ENCODE data around the gene CRTC1. TPM values are rescaled to one million over a fixed set of nuclear protein-coding genes. Genes with fewer than 3 reads are reported as not detected.

The CRTC1 gene
- total RNA-seq, 2 experiments from 2014 or later, result 5.1 TPM

Other genes starting within 250 kb of the CRTC1 start
- gene ISYNA1, start 245.5 kb upstream of the CRTC1 start, total RNA-seq, result 10 to 100 TPM; 29.6 to 32.7 TPM
- gene ELL, start 161.6 kb upstream of the CRTC1 start, total RNA-seq, result 10 to 100 TPM; 20.0 to 21.0 TPM
- gene FKBP8, start 140.1 kb upstream of the CRTC1 start, total RNA-seq, result 100 to 1,000 TPM; 168 to 170 TPM
- 100 to 1,000 TPM; 116 to 124 TPM for gene KXD1, start 125.8 kb upstream of the CRTC1 start, total RNA-seq
- 1,000 to 10,000 TPM; 1,816 to 1,826 TPM for gene UBA52, start 111.8 kb upstream of the CRTC1 start, total RNA-seq
- 10 to 100 TPM; 71.6 to 74.7 TPM for gene REX1BD, start 94.9 kb upstream of the CRTC1 start, total RNA-seq
- gene CRLF1, start 76.9 kb upstream of the CRTC1 start, total RNA-seq, result not detected
- not detected for gene TMEM59L, start 70.8 kb upstream of the CRTC1 start, total RNA-seq
- gene KLHL26, start 46.7 kb upstream of the CRTC1 start, total RNA-seq, result 10 to 100 TPM; 15.8 to 16.1 TPM
- gene COMP, start 107.6 kb downstream of the CRTC1 start, total RNA-seq, result not detected
- 10 to 100 TPM; 78.9 to 84.6 TPM for gene UPF1, start 148.3 kb downstream of the CRTC1 start, total RNA-seq
- gene CERS1, start 212.5 kb downstream of the CRTC1 start, total RNA-seq, result under 1 TPM; 0.19 to 0.28 TPM
- gene COPE, start 235.7 kb downstream of the CRTC1 start, total RNA-seq, result 100 to 1,000 TPM; 169 to 174 TPM
- gene DDX49, start 236.0 kb downstream of the CRTC1 start, total RNA-seq, result 10 to 100 TPM; 87.4 to 89.2 TPM